Stimulated activated CD4-positive, alpha-beta T cell treated with anti-CD3 and anti-CD28 coated beads, Interleukin-12 subunit alpha, Interleukin-12 subunit beta, amount 100 ng/mL, for 24 hours (primary cell): ENCODE data around the gene SLC50A1.

Source experiments
- DNase-seq, 2 experiments: peaks; one replicate each; pipeline ENCODE4 v3.0.0-alpha.2; 2020; ENCODE audit warnings: low read depth in 2 of 2

The SLC50A1 gene

DNA sequence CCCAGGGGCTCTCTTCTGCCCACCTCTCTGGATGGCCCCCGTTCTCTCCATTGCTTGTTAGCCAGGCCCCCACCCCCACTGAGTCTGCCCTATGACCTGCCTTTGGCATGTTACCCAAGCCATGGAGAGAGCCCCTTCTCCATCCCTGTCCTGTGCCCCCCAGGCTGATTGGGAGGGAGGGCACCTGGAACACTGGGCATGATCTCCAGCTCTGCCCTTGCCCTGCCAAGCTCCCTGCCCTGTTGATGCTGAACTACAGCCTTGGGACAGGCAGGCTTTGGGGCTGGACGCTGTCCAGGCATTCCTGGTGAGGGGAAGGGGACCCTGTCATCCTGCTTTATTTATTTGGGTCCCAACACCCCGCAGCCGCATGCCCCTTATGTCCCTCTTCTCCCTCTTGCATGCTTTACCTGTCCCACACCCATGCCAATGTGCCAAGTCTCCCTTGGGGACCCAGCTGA is 48.7 kb downstream of the SLC50A1 start:
- DNase-seq = no peak

- no peak for DNase-seq
Observed at GRCh38 chr1:155184835-155185782, 49.5 kb downstream of the SLC50A1 start.

- no peak for DNase-seq
Observed at GRCh38 chr1:155185783-155186066, 50.1 kb downstream of the SLC50A1 start.

- no peak for DNase-seq
Observed at GRCh38 chr1:155186067-155186793, 50.6 kb downstream of the SLC50A1 start.

GRCh38 chr1:155186794-155187455 is 51.3 kb downstream of the SLC50A1 start:
- no peak for DNase-seq

DNA sequence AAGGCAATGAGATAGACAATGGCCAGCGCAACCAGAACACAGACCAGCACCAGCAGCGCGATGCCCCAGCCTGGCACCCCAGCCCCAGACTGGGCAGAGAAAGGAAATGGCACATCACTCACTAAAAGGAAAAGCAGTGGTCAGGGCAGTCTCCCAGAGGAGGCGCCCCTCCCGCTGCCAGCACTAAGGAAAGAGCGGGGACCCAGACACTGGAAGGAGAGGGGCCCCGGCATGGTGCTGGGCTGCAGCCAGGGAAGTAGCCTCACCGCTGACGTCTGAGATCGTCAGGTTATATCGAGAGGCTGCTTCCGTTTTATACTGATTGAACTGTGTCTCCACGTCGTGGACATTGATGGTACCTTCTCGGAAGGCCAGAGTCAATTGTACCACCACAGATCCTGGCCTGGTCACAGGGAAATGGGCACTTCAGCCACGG is 51.8 kb downstream of the SLC50A1 start:
- DNase-seq = no peak

GRCh38 chr1:155188268-155188667 is 52.6 kb downstream of the SLC50A1 start:
- no peak for DNase-seq
